H7 (cell line): ENCODE measurements around the gene IL1RAPL2. TPM values are rescaled to one million over a fixed set of nuclear protein-coding genes. Genes with fewer than 3 reads are reported as not detected.
A peak's percentile ranks its signal among the peaks of the same experiment; 100 is the strongest.

Source experiments
- DNase-seq: peaks from one replicate; pipeline ENCODE4 v3.0.0; 2012
- H3K27me3 ChIP-seq: 2 replicates; pipeline ENCODE4 v1.6.0; 2011; ENCODE audit warnings: mild to moderate bottlenecking, low read length; ENCODE audit not compliant: control insufficient read depth, insufficient read depth
- H3K36me3 ChIP-seq: replicated peaks from 2 replicates; pipeline ENCODE4 v1.5.1; 2011; ENCODE audit warnings: low read length; ENCODE audit not compliant: control insufficient read depth, insufficient read depth
- H3K4me3 ChIP-seq: 2 replicates; pipeline ENCODE4 v1.5.1; 2011; ENCODE audit warnings: low read depth, mild to moderate bottlenecking, control low read depth, low read length, moderate library complexity; ENCODE audit not compliant: insufficient read depth
- total RNA-seq: library from RNA; depleted of rRNA; stranded (reverse); fragments of >200 nt; shearing (Covaris generic); gene quantifications from 2 replicates; pipeline ENCODE4 v1.2.3, GENCODE V29; 2014

IL1RAPL2 gene
- total RNA-seq, 1 experiment from 2014 or later = 0.03 TPM

DNA sequence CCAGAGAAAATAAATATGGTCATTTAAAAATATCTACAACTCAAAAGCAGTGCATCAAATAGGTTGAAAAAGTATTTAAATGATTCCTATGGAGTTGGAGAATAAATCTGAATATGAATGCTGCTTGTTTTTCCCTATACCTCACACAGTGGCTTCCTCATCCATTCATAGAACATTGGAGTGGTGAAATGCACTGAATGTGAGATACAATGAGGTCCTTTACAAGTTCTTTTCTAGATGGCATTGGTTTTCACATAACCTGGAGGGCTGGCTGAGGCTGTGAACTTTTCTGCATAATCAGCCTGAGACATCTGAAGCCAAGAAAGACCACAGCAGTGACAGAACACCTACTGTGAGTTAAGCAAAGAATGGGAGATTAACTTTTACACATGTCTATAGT, 977.3 kb downstream of the IL1RAPL2 start:
- peak; percentile 3 for DNase-seq
- H3K36me3 ChIP-seq = no peaks in the 10 kb centered on the region
- no peak overlapping the region for H3K4me3 ChIP-seq
- no peaks in the 10 kb centered on the region for H3K27me3 ChIP-seq

DNA sequence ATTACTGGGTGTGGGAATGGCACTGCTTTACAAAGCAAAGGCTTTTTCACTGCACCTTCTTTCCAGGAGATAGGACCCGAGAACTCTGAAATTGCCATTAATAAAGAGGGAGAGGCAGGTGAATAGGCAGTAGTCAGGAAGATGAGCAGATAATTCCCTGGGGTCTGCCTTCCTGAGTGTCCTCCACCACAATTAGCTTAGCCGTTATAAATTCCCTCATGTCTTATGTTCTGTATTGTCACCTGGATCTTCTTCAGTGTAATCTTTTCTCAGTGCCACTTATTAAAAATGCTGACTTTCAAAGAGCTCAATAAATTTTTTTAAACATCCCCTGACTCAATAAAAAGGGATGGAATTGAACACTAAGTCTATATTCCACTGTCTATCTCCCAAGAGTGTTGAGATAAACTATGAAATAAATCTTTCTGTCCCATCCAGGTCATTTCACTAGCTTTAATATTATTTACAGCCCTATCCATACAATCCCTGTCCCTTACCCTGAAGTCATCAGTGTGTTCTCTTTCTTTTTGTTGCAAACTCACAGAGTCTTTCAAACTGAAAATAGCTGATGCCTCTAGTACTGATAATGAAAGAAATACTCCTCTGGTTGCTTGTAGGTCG, 984.2 kb downstream of the IL1RAPL2 start:
- H3K36me3 ChIP-seq = no peaks in the 10 kb centered on the region
- H3K4me3 ChIP-seq = no peak overlapping the region
- H3K27me3 ChIP-seq = no peaks in the 10 kb centered on the region
- DNase-seq = no peak

GRCh38 chrX:105552395-105552794, 986.4 kb downstream of the IL1RAPL2 start:
- no peak for DNase-seq
- Histone ChIP-seq H3K4me3 (no peak overlapping the region), H3K36me3 (no peaks in the 10 kb centered on the region), H3K27me3 (no peaks in the 10 kb centered on the region)

DNA sequence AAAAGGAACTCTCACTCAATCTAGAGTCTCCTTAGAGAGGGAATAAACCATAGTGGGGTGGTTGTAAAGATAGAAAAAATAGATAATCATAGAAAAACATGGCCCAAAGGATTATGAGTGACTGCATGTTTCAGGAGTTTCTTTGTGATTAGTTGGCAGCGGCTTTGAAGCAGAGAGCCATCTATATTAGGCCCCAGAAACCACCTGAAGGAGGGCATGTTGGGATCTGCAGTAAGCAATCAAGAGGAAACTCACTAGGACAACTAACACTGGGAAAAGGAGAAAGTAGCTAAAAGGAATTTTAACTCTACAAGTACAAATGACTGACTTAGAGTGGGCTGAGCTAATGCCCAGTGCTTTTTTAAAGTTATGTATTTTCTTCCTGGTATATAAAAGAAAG, 987.1 kb downstream of the IL1RAPL2 start:
- Histone ChIP-seq H3K4me3 (no peak overlapping the region), H3K36me3 (no peaks in the 10 kb centered on the region), H3K27me3 (no peaks in the 10 kb centered on the region)
- no peak for DNase-seq

GRCh38 chrX:105564501-105564900, 998.5 kb downstream of the IL1RAPL2 start:
- no peak overlapping the region for H3K4me3 ChIP-seq
- H3K27me3 ChIP-seq = no peaks in the 10 kb centered on the region; the same call in 1 of the 2 replicates
- no peaks in the 10 kb centered on the region for H3K36me3 ChIP-seq
- DNase-seq = no peak

DNA sequence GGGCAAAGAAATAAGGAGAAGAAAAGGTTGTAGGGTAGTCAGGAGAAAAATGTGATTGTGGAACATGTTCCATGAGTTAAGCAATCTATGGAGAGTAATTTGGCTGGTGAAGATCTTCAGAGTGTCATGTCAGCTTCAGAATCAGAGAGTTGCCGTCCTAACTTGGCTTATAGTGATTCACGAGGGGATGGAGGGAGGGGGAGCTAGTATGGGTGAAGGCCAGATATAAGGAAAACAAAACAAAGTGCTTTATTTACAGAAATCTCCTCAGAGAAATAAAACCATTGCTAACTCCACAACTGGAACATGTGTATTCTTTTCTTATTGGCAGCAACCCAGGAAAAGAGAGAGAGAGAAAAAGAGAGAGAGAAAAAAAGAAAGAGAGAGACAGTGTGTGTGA, 999.9 kb downstream of the IL1RAPL2 start:
- DNase-seq = no peak
- no peak overlapping the region for H3K4me3 ChIP-seq
- no peaks in the 10 kb centered on the region for H3K36me3 ChIP-seq

GRCh38 chrX:105567082-105567481, 1001.1 kb downstream of the IL1RAPL2 start:
- Histone ChIP-seq H3K4me3 (no peak overlapping the region), H3K27me3 (no peaks in the 10 kb centered on the region; the same call in 1 of the 2 replicates)
- no peak for DNase-seq

More for the DNA sequence above, 999.9 kb downstream of the IL1RAPL2 start:
- no peaks in the 10 kb centered on the region; the same call in 1 of the 2 replicates for H3K27me3 ChIP-seq

DNA sequence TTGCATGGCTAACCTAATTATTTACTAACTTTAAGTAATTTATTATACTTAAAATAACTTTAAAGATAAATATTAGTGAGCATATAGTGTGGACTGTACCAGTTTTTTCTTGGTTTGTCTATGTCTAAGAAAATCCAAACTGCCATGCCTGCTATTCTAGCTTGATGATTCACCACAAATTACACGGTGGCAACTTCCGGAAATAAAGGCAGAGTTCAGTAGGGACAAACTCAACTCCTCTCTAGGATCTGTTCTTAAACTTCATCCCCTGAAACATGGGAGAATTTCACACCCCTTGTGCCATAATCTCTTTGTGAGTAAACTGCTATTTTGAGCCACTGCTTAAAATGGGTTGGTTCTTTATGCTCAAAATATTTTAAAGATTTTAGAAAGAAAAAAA, 1042.7 kb downstream of the IL1RAPL2 start:
- no peaks in the 10 kb centered on the region for H3K36me3 ChIP-seq
- H3K4me3 ChIP-seq = no peak overlapping the region
- H3K27me3 ChIP-seq = no peaks in the 10 kb centered on the region
- no peak for DNase-seq

More at GRCh38 chrX:105567082-105567481, 1001.1 kb downstream of the IL1RAPL2 start:
- no peaks in the 10 kb centered on the region for H3K36me3 ChIP-seq

DNA sequence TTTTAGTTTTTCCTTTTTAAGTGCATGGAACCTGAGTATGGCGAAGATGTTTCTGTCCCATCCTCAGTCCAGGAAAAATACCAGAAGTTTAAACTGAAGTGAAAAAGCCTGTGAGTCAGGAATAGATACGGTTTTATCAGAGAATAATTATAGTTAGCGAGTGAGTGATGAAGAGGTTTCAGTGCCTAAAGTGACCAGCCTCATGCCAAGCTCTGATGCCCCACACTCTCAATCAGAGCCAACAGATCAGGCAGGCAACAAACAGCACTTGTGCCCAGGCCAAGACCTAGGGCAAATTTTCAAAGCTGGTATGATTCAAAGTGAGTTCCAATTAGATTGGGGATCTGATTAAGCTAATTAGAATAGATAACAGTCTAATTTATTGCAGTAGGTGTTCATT, 1043.5 kb downstream of the IL1RAPL2 start:
- no peak for DNase-seq
- H3K4me3 ChIP-seq = no peak overlapping the region
- H3K27me3 ChIP-seq = no peaks in the 10 kb centered on the region
- no peaks in the 10 kb centered on the region for H3K36me3 ChIP-seq

DNA sequence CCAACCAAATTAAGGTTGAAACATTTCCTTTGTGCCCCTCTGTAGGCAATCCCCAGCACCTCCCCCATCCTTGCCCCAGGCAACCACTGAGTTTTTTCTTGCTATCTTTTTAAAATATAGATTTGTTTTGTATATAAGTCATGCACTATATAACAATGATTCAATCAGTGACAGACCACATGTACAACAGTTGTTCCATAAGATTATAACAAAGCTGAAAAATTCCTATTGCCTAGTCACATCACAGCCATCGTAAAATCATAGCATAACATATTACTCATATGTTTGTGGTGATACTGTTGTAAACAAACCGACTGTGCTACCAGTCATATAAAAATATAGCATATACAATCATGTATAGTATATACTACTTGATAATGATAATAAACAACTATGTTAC, 1044.4 kb downstream of the IL1RAPL2 start:
- Histone ChIP-seq H3K27me3 (no peaks in the 10 kb centered on the region), H3K36me3 (no peaks in the 10 kb centered on the region), H3K4me3 (no peak overlapping the region)
- no peak for DNase-seq

- Histone ChIP-seq H3K4me3 (no peak overlapping the region), H3K36me3 (no peaks in the 10 kb centered on the region), H3K27me3 (no peaks in the 10 kb centered on the region)
- DNase-seq = no peak
These were observed 1052.5 kb downstream of the IL1RAPL2 start for GRCh38 chrX:105618393-105619101.

DNA sequence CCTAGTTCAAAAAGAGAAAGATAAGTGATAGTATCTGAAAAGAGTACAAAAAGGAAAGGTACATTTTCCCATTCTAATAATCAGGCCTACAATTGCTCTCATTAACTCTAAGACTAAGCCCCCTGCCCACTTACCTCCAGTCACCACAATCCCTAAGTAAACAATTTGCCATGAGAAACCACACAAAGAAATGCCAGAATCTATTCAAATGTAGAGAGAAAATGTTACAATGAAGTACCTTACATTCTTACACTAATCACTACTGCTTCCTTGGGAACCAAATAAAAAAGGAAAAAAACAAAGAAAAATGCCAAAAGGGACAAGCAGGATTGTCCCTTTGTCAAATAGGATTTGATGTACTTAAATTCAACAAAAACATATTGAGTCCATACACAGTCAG, 1068.2 kb downstream of the IL1RAPL2 start:
- no peak for DNase-seq
- Histone ChIP-seq H3K36me3 (no peaks in the 10 kb centered on the region), H3K27me3 (no peaks in the 10 kb centered on the region), H3K4me3 (no peak overlapping the region)

DNA sequence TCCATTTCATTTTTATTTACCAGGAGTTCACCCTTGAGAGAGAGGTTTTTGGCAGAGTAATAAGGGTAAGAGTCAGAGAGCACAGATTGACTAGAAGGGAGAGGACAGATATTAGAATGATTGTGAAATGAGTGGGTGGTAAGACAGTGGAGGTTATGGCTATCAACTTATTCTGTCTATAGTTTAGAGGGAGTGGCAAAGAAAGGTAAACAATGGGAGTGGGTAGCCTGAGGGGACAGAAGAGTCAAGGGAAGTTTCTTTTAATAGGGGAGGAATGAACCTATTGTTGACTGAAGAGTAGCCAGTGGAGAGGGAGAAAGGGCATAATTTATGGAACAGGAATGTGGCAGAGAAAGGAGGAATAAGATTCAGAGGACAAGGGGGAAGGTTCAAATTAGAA, 1069.8 kb downstream of the IL1RAPL2 start:
- H3K4me3 ChIP-seq = no peak overlapping the region
- H3K36me3 ChIP-seq = no peaks in the 10 kb centered on the region
- DNase-seq = no peak
- H3K27me3 ChIP-seq = no peaks in the 10 kb centered on the region

DNA sequence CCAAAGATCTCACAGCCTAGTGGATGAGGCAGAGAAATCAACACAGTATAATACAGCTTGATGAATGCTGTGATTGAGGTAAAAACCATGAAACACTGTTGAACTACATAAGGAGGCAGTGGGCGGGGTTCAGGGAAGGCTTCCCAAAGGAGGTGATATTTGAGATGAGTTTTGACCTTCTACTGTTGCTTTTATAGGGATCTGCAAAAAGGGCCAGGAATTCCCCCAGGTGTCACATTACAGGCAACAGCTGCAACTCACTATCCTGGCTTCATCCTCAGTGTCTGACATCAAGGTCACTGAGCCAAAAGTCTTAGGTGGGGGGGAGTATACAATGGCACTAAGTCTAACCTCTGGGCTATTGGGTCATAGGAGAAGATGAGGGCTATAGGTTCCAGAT, 1070.7 kb downstream of the IL1RAPL2 start:
- peak; percentile 5 for DNase-seq
- H3K4me3 ChIP-seq = no peak overlapping the region
- H3K27me3 ChIP-seq = no peaks in the 10 kb centered on the region
- H3K36me3 ChIP-seq = no peaks in the 10 kb centered on the region

- Histone ChIP-seq H3K4me3 (no peak overlapping the region), H3K36me3 (no peaks in the 10 kb centered on the region), H3K27me3 (no peaks in the 10 kb centered on the region)
- DNase-seq = no peak
These were observed 1079.8 kb downstream of the IL1RAPL2 start for GRCh38 chrX:105645667-105646357.
